ENCODE measurements around the gene TNFRSF11A.

DNA sequence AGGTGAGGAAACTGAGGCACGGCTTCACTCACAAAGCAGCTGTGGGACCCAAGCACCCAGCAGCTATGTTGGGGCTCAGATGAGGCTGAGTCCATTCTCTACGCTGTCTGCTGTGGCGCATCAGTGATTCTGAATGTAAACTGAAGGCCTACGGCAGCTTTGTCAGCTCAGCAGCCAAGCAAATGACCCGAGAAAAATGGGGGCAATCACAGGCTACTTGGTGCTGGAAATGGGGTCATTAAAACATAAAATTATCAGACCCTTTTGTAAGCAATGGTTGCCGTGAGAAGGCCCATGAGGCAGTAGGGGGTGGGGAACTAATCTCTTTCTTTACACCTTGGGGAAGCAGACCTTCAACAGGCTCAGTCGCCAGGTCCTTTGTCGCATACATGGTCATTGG lies 113.8 kb downstream of the TNFRSF11A start:
- TF ChIP-seq, protein P1, sequence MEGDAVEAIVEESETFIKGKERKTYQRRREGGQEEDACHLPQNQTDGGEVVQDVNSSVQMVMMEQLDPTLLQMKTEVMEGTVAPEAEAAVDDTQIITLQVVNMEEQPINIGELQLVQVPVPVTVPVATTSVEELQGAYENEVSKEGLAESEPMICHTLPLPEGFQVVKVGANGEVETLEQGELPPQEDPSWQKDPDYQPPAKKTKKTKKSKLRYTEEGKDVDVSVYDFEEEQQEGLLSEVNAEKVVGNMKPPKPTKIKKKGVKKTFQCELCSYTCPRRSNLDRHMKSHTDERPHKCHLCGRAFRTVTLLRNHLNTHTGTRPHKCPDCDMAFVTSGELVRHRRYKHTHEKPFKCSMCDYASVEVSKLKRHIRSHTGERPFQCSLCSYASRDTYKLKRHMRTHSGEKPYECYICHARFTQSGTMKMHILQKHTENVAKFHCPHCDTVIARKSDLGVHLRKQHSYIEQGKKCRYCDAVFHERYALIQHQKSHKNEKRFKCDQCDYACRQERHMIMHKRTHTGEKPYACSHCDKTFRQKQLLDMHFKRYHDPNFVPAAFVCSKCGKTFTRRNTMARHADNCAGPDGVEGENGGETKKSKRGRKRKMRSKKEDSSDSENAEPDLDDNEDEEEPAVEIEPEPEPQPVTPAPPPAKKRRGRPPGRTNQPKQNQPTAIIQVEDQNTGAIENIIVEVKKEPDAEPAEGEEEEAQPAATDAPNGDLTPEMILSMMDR (IDR thresholded peaks at IDR 0.05 in 8 of 11, conservative IDR thresholded peaks at IDR 0.05 in 3 of 11), result no peak
- TF ChIP-seq POLR2A (IDR thresholded peaks at IDR 0.05) (no peak), POLR2AphosphoS5 (IDR thresholded peaks at IDR 0.05) (no peak)

Measured in spleen (tissue), 7 donors.